HEK293 (cell line): Measurements from ENCODE around the gene BABAM1.

ENCODE experiments used
- FEZF1 ChIP-seq: fragments of 450-650 bp; formaldehyde crosslinking; IDR thresholded peaks from 2 replicates; pipeline ENCODE4 v1.5.1; 2016; ENCODE audit warnings: missing biosample characterization, missing genetic modification characterization
- GLIS1 ChIP-seq: fragments of 450-650 bp; formaldehyde crosslinking; IDR thresholded peaks from 2 replicates; pipeline ENCODE4 v1.5.1; 2016; ENCODE audit warnings: missing biosample characterization, missing genetic modification characterization
- HOXD13 ChIP-seq: sonication (generic); formaldehyde crosslinking; IDR thresholded peaks from 2 replicates; pipeline ENCODE4 v1.8.0; 2022; ENCODE audit warnings: missing genetic modification reagents, borderline replicate concordance
- KLF8 ChIP-seq: fragments of 450-650 bp; formaldehyde crosslinking; IDR thresholded peaks from 2 replicates; pipeline ENCODE4 v1.5.1; 2016; ENCODE audit warnings: missing biosample characterization, missing genetic modification characterization
- RBAK ChIP-seq: fragments of 450-650 bp; formaldehyde crosslinking; IDR thresholded peaks from 2 replicates; pipeline ENCODE4 v1.5.1; 2016; ENCODE audit warnings: missing biosample characterization, missing genetic modification characterization
- SALL2 ChIP-seq: fragments of 450-650 bp; formaldehyde crosslinking; IDR thresholded peaks from 2 replicates; pipeline ENCODE4 v1.5.0; 2017; ENCODE audit warnings: missing biosample characterization, mild to moderate bottlenecking, missing genetic modification characterization, borderline replicate concordance
- SCRT1 ChIP-seq: fragments of 450-650 bp; formaldehyde crosslinking; IDR thresholded peaks from 2 replicates; pipeline ENCODE4 v1.5.1; 2016; ENCODE audit warnings: missing biosample characterization, missing genetic modification characterization, borderline replicate concordance
- SP2 ChIP-seq: fragments of 450-650 bp; formaldehyde crosslinking; IDR thresholded peaks from 2 replicates; pipeline ENCODE4 v1.5.1; 2016; ENCODE audit warnings: missing biosample characterization, missing genetic modification characterization
- TRIM28 ChIP-seq: IDR thresholded peaks from 2 replicates; pipeline ENCODE4 v1.6.1; 2011; ENCODE audit warnings: low read length, control low read depth, borderline replicate concordance
- YY2 ChIP-seq: fragments of 450-650 bp; formaldehyde crosslinking; IDR thresholded peaks from 2 replicates; pipeline ENCODE4 v1.5.1; 2016; ENCODE audit warnings: missing biosample characterization, missing genetic modification characterization
- ZBTB17 ChIP-seq: fragments of 450-650 bp; formaldehyde crosslinking; IDR thresholded peaks from 2 replicates; pipeline ENCODE4 v1.5.1; 2016; ENCODE audit warnings: missing biosample characterization, missing genetic modification characterization
- ZBTB21 ChIP-seq: fragments of 450-650 bp; formaldehyde crosslinking; IDR thresholded peaks from 2 replicates; pipeline ENCODE4 v1.5.1; 2017; ENCODE audit warnings: missing biosample characterization, missing genetic modification characterization
- ZBTB48 ChIP-seq: fragments of 450-650 bp; formaldehyde crosslinking; IDR thresholded peaks from 2 replicates; pipeline ENCODE4 v1.5.1; 2016; ENCODE audit warnings: missing biosample characterization, missing genetic modification characterization
- ZFP69B ChIP-seq: fragments of 450-650 bp; formaldehyde crosslinking; IDR thresholded peaks from 2 replicates; pipeline ENCODE4 v1.5.1; 2016; ENCODE audit warnings: missing biosample characterization, missing genetic modification characterization
- ZIC2 ChIP-seq: fragments of 450-650 bp; formaldehyde crosslinking; IDR thresholded peaks from 2 replicates; pipeline ENCODE4 v1.5.1; 2016; ENCODE audit warnings: missing biosample characterization, missing genetic modification characterization
- ZNF146 ChIP-seq: fragments of 450-650 bp; formaldehyde crosslinking; IDR thresholded peaks from 2 replicates; pipeline ENCODE4 v1.5.1; 2016; ENCODE audit warnings: missing biosample characterization, missing genetic modification characterization
- ZNF175 ChIP-seq: fragments of 450-650 bp; formaldehyde crosslinking; IDR thresholded peaks from 2 replicates; pipeline ENCODE4 v1.5.1; 2016; ENCODE audit warnings: missing biosample characterization, missing genetic modification characterization
- ZNF18 ChIP-seq: fragments of 450-650 bp; formaldehyde crosslinking; IDR thresholded peaks from 2 replicates; pipeline ENCODE4 v1.5.1; 2016; ENCODE audit warnings: missing biosample characterization, missing genetic modification characterization
- ZNF223 ChIP-seq: fragments of 450-650 bp; formaldehyde crosslinking; IDR thresholded peaks from 2 replicates; pipeline ENCODE4 v1.5.1; 2016; ENCODE audit warnings: missing biosample characterization, missing genetic modification characterization
- ZNF366 ChIP-seq: fragments of 450-650 bp; formaldehyde crosslinking; conservative IDR thresholded peaks from 2 replicates; pipeline ENCODE4 v1.5.1; 2016; ENCODE audit warnings: missing biosample characterization, missing genetic modification characterization
- ZNF391 ChIP-seq: fragments of 450-650 bp; formaldehyde crosslinking; IDR thresholded peaks from 2 replicates; pipeline ENCODE4 v1.5.1; 2016; ENCODE audit warnings: low read depth, missing biosample characterization, missing genetic modification characterization, borderline replicate concordance
- ZNF394 ChIP-seq: fragments of 450-650 bp; formaldehyde crosslinking; IDR thresholded peaks from 2 replicates; pipeline ENCODE4 v1.5.1; 2016; ENCODE audit warnings: missing biosample characterization, missing genetic modification characterization, mild to moderate bottlenecking, moderate library complexity, borderline replicate concordance
- ZNF416 ChIP-seq: fragments of 450-650 bp; formaldehyde crosslinking; IDR thresholded peaks from 2 replicates; pipeline ENCODE4 v1.5.1; 2016; ENCODE audit warnings: missing biosample characterization, missing genetic modification characterization
- ZNF423 ChIP-seq: fragments of 450-650 bp; formaldehyde crosslinking; IDR thresholded peaks from 2 replicates; pipeline ENCODE4 v1.5.1; 2016; ENCODE audit warnings: missing biosample characterization, missing genetic modification characterization
- ZNF555 ChIP-seq: fragments of 450-650 bp; formaldehyde crosslinking; conservative IDR thresholded peaks from 2 replicates; pipeline ENCODE4 v1.5.1; 2017; ENCODE audit warnings: missing biosample characterization, mild to moderate bottlenecking, missing genetic modification characterization, inconsistent platforms
- ZNF560 ChIP-seq: fragments of 450-650 bp; formaldehyde crosslinking; IDR thresholded peaks from 2 replicates; pipeline ENCODE4 v1.5.1; 2017; ENCODE audit warnings: missing biosample characterization, missing genetic modification characterization, borderline replicate concordance
- ZNF670 ChIP-seq: fragments of 450-650 bp; formaldehyde crosslinking; IDR thresholded peaks from 2 replicates; pipeline ENCODE4 v1.5.1; 2016; ENCODE audit warnings: missing biosample characterization, missing genetic modification characterization, low read depth
- ZNF777 ChIP-seq: fragments of 450-650 bp; formaldehyde crosslinking; IDR thresholded peaks from 2 replicates; pipeline ENCODE4 v1.5.1; 2017; ENCODE audit warnings: missing biosample characterization, missing genetic modification characterization, borderline replicate concordance
- ZSCAN30 ChIP-seq: fragments of 450-650 bp; IDR thresholded peaks from 2 replicates; pipeline ENCODE4 v1.5.1; 2018; ENCODE audit warnings: missing biosample characterization, mild to moderate bottlenecking, missing genetic modification characterization, moderate library complexity
- TF ChIP-seq, protein P1 (sequence below): fragments of 450-650 bp; formaldehyde crosslinking; IDR thresholded peaks from 2 replicates; pipeline ENCODE4 v1.5.1; 2016; ENCODE audit warnings: missing biosample characterization, missing genetic modification characterization
- TF ChIP-seq, protein P2 (sequence below): fragments of 450-650 bp; formaldehyde crosslinking; IDR thresholded peaks from 2 replicates; pipeline ENCODE4 v1.5.0; 2017; ENCODE audit warnings: missing biosample characterization, missing genetic modification characterization, borderline replicate concordance
- TF ChIP-seq, protein P3 (sequence below): fragments of 450-650 bp; formaldehyde crosslinking; IDR thresholded peaks from 2 replicates; pipeline ENCODE4 v1.5.1; 2016; ENCODE audit warnings: missing biosample characterization, missing genetic modification characterization
- TF ChIP-seq, protein P4 (sequence below): fragments of 450-650 bp; formaldehyde crosslinking; IDR thresholded peaks from 2 replicates; pipeline ENCODE4 v1.5.1; 2016; ENCODE audit warnings: missing biosample characterization, missing genetic modification characterization

BABAM1 gene

DNA sequence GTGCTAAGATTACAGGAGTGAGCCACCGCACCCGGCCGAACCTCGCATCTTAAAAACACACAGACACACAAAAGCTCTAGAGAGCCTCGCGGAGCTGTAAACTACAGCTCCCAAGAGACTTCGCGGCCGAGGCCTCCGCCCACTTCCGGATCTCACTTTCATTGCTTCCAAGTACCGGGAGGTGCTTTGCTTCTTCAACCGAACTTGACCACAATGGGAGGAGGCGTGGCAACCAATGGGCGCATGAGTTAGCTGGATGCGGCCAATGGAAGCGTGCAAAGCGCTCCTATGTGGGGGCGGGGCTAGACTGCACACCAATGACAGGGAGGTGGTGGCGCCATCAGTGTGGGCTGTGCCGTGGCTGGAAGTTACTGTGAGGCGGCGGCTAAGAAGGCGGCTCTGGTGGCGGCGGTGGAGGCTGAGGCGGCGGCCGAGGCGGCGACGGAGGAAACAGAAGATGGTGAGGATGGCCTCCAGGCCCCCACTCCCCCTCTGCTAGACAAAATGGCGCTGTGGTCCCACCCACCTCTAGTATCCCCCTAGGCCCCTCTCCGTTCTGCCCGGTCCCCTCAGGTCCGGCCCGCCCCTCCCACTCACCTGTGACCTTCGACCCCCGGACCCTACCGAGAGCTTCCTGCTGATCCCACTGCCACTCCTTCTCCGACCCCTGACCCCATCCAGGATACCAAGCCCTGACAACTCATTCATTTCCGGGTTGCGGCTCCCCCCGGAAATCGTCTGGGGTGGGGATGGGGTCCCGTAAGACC is 42.1 kb downstream of the BABAM1 start, which contains the start of gene DDA1 (continued):
- TF ChIP-seq ZNF366 (tag by site-specific recombination) (no peak), SP2 (tag by site-specific recombination) (peak; percentile 100), ZNF394 (tag by site-specific recombination) (peak; percentile 54; the same call in 1 of the 2 replicates), TRIM28 (peak; percentile 56; the same call in 1 of the 2 replicates), SCRT1 (0 out of 2 replicates have a peak, but pooled peaks have one; percentile 10), ZNF146 (no peak), ZNF175 (tag by site-specific recombination) (no peak), ZBTB17 (0 out of 2 replicates have a peak, but pooled peaks have one; percentile 24), ZNF777 (tag by site-specific recombination) (no peak), ZFP69B (0 out of 2 replicates have a peak, but pooled peaks have one; percentile 14), YY2 (tag by site-specific recombination) (peak; percentile 91), ZBTB21 (tag by site-specific recombination) (peak; percentile 34; the same call in 1 of the 2 replicates), ZNF423 (tag by site-specific recombination) (no peak), HOXD13 (CRISPR knock-in tag) (no peak), RBAK (tag by site-specific recombination) (no peak), ZNF670 (tag by site-specific recombination) (no peak), SALL2 (tag by site-specific recombination) (no peak), ZBTB48 (peak; percentile 90), ZNF560 (tag by site-specific recombination) (no peak), FEZF1 (no peak), ZNF416 (no peak), ZNF223 (tag by site-specific recombination) (no peak), KLF8 (peak; percentile 93), GLIS1 (tag by site-specific recombination) (peak; percentile 36; the same call in 1 of the 2 replicates), ZNF18 (peak; percentile 17; the same call in 1 of the 2 replicates), ZIC2 (tag by site-specific recombination) (no peak), ZNF391 (no peak; the same call in 1 of the 2 replicates), ZNF555 (tag by site-specific recombination) (no peak), ZSCAN30 (tag by site-specific recombination) (no peak)
- TF ChIP-seq, protein P1, sequence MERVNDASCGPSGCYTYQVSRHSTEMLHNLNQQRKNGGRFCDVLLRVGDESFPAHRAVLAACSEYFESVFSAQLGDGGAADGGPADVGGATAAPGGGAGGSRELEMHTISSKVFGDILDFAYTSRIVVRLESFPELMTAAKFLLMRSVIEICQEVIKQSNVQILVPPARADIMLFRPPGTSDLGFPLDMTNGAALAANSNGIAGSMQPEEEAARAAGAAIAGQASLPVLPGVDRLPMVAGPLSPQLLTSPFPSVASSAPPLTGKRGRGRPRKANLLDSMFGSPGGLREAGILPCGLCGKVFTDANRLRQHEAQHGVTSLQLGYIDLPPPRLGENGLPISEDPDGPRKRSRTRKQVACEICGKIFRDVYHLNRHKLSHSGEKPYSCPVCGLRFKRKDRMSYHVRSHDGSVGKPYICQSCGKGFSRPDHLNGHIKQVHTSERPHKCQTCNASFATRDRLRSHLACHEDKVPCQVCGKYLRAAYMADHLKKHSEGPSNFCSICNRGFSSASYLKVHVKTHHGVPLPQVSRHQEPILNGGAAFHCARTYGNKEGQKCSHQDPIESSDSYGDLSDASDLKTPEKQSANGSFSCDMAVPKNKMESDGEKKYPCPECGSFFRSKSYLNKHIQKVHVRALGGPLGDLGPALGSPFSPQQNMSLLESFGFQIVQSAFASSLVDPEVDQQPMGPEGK, result peak; percentile 72
- TF ChIP-seq, protein P2, sequence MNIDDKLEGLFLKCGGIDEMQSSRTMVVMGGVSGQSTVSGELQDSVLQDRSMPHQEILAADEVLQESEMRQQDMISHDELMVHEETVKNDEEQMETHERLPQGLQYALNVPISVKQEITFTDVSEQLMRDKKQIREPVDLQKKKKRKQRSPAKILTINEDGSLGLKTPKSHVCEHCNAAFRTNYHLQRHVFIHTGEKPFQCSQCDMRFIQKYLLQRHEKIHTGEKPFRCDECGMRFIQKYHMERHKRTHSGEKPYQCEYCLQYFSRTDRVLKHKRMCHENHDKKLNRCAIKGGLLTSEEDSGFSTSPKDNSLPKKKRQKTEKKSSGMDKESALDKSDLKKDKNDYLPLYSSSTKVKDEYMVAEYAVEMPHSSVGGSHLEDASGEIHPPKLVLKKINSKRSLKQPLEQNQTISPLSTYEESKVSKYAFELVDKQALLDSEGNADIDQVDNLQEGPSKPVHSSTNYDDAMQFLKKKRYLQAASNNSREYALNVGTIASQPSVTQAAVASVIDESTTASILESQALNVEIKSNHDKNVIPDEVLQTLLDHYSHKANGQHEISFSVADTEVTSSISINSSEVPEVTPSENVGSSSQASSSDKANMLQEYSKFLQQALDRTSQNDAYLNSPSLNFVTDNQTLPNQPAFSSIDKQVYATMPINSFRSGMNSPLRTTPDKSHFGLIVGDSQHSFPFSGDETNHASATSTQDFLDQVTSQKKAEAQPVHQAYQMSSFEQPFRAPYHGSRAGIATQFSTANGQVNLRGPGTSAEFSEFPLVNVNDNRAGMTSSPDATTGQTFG (tag by site-specific recombination), result no peak
- TF ChIP-seq, protein P3, sequence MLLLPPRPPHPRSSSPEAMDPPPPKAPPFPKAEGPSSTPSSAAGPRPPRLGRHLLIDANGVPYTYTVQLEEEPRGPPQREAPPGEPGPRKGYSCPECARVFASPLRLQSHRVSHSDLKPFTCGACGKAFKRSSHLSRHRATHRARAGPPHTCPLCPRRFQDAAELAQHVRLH (tag by site-specific recombination), result peak; percentile 30; the same call in 1 of the 2 replicates
- TF ChIP-seq, protein P4, sequence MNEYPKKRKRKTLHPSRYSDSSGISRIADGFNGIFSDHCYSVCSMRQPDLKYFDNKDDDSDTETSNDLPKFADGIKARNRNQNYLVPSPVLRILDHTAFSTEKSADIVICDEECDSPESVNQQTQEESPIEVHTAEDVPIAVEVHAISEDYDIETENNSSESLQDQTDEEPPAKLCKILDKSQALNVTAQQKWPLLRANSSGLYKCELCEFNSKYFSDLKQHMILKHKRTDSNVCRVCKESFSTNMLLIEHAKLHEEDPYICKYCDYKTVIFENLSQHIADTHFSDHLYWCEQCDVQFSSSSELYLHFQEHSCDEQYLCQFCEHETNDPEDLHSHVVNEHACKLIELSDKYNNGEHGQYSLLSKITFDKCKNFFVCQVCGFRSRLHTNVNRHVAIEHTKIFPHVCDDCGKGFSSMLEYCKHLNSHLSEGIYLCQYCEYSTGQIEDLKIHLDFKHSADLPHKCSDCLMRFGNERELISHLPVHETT (tag by site-specific recombination), result 0 out of 2 replicates have a peak, but pooled peaks have one; percentile 42
